Liver (tissue), 9 donors: ENCODE measurements around the gene RAB30. TPM values are rescaled to one million over a fixed set of nuclear protein-coding genes. Genes with fewer than 3 reads are reported as not detected.

Experiments
- DNase-seq: peaks from one replicate; pipeline ENCODE4 v3.0.0-alpha.2; 2017; ENCODE audit warnings: low spot score
- H3K27ac ChIP-seq, 2 donors: one replicate each; pipeline ENCODE4 v1.7.0; 2013; ENCODE audit warnings: inconsistent platforms in 2 of 2, low read length in 2 of 2, control low read depth in 1 of 2, low read depth in 1 of 2, mild to moderate bottlenecking in 1 of 2
- H3K27me3 ChIP-seq, 4 donors: one replicate each; pipeline versions ENCODE4 v1.6.1 to v1.7.0; 2013; ENCODE audit warnings: low read length in 3 of 4, inconsistent platforms in 1 of 4, mild to moderate bottlenecking in 1 of 4, moderate library complexity in 1 of 4; ENCODE audit not compliant: control insufficient read depth in 4 of 4, insufficient read depth in 4 of 4
- H3K36me3 ChIP-seq, 4 donors: one replicate each; pipeline versions ENCODE4 v1.6.1 to v1.7.0; 2013; ENCODE audit warnings: low read length in 3 of 4, mild to moderate bottlenecking in 3 of 4, low read depth in 1 of 4, moderate library complexity in 1 of 4; ENCODE audit not compliant: control insufficient read depth in 4 of 4, insufficient read depth in 3 of 4
- H3K4me1 ChIP-seq, 4 donors: one replicate each; pipeline versions ENCODE4 v1.6.1 to v1.7.0; 2013; ENCODE audit warnings: low read length in 3 of 4, mild to moderate bottlenecking in 3 of 4, moderate library complexity in 1 of 4; ENCODE audit not compliant: control insufficient read depth in 4 of 4, insufficient read depth in 4 of 4
- H3K4me3 ChIP-seq, 3 donors: one replicate each; pipeline versions ENCODE4 v1.6.1 to v1.7.0; 2013; ENCODE audit warnings: low read length in 3 of 3, control low read depth in 1 of 3, low read depth in 1 of 3, mild to moderate bottlenecking in 1 of 3
- H3K9ac ChIP-seq, 2 donors: one replicate each; pipeline ENCODE4 v1.7.0; 2013; ENCODE audit warnings: low read length in 2 of 2, mild to moderate bottlenecking in 2 of 2, moderate library complexity in 2 of 2, control low read depth in 1 of 2, low read depth in 1 of 2
- H3K9me3 ChIP-seq, 4 donors: one replicate each; pipeline versions ENCODE4 v1.6.1 to v1.7.0; 2013; ENCODE audit warnings: low read length in 3 of 4; ENCODE audit not compliant: control insufficient read depth in 4 of 4
- ATF3 ChIP-seq: IDR thresholded peaks from 2 replicates; pipeline ENCODE4 v1.6.1; 2016; ENCODE audit warnings: antibody characterized with exemption
- CTCF ChIP-seq: fragments of 150-350 bp; IDR thresholded peaks from 2 replicates; pipeline ENCODE4 v1.5.1; 2017; ENCODE audit warnings: improper control_type of control experiment, low read depth, low read length; ENCODE audit not compliant: missing input control
- EGR1 ChIP-seq, 2 donors: IDR thresholded peaks; 2 replicates each; pipeline ENCODE4 v1.6.1; 2016 to 2018; ENCODE audit warnings: antibody characterized with exemption in 2 of 2, low read depth in 2 of 2
- FOXA1 ChIP-seq: IDR thresholded peaks from 2 replicates; pipeline ENCODE4 v1.6.1; 2016; ENCODE audit warnings: antibody characterized with exemption
- FOXA2 ChIP-seq: IDR thresholded peaks from 2 replicates; pipeline ENCODE4 v1.6.1; 2016; ENCODE audit warnings: antibody characterized with exemption
- GABPA ChIP-seq, 2 donors: IDR thresholded peaks in 1 of 2; conservative IDR thresholded peaks in 1 of 2; 2 replicates each; pipeline ENCODE4 v1.6.1; 2016; ENCODE audit warnings: antibody characterized with exemption in 2 of 2, mild to moderate bottlenecking in 1 of 2, moderate library complexity in 1 of 2
- HNF4A ChIP-seq, 2 donors: conservative IDR thresholded peaks; 2 replicates each; pipeline ENCODE4 v1.6.1; 2016; ENCODE audit warnings: antibody characterized with exemption in 2 of 2, mild to moderate bottlenecking in 2 of 2
- HNF4G ChIP-seq: IDR thresholded peaks from 2 replicates; pipeline ENCODE4 v1.6.1; 2016; ENCODE audit warnings: antibody characterized with exemption
- JUND ChIP-seq, 2 donors: IDR thresholded peaks; 2 replicates each; pipeline ENCODE4 v1.6.1; 2016; ENCODE audit warnings: antibody characterized with exemption in 2 of 2
- MAX ChIP-seq: IDR thresholded peaks from 2 replicates; pipeline ENCODE4 v1.6.1; 2016; ENCODE audit warnings: antibody characterized with exemption
- NR2F2 ChIP-seq: IDR thresholded peaks from 2 replicates; pipeline ENCODE4 v1.6.1; 2016; ENCODE audit warnings: antibody characterized with exemption
- RAD21 ChIP-seq, 2 donors: IDR thresholded peaks; 2 replicates each; pipeline ENCODE4 v1.6.1; 2016; ENCODE audit warnings: antibody characterized with exemption in 2 of 2, mild to moderate bottlenecking in 2 of 2
- REST ChIP-seq: IDR thresholded peaks from 2 replicates; pipeline ENCODE4 v1.6.1; 2016; ENCODE audit warnings: antibody characterized with exemption, mild to moderate bottlenecking
- SP1 ChIP-seq: IDR thresholded peaks from 2 replicates; pipeline ENCODE4 v1.6.1; 2018; ENCODE audit warnings: antibody characterized with exemption, mild to moderate bottlenecking
- TAF1 ChIP-seq: conservative IDR thresholded peaks from 2 replicates; pipeline ENCODE4 v1.6.1; 2016; ENCODE audit warnings: antibody characterized with exemption, mild to moderate bottlenecking
- YY1 ChIP-seq: IDR thresholded peaks from 2 replicates; pipeline ENCODE4 v1.6.1; 2016; ENCODE audit warnings: antibody characterized with exemption, mild to moderate bottlenecking
- ZBTB33 ChIP-seq: IDR thresholded peaks from 2 replicates; pipeline ENCODE4 v1.6.1; 2016; ENCODE audit warnings: antibody characterized with exemption
- WGBS: extraction: QIAGEN DNeasy Blood & Tissue Kit; methylation state at CpG from one replicate; pipeline ENCODE4 v1.1.7; 2013; 5-methylcytosine and 5-hydroxymethylcytosine counted together
- polyA plus RNA-seq, 2 donors: library from polyadenylated mRNA; stranded (reverse) in 1 of 2; unstranded in 1 of 2; fragments of 200-250 nt in 1 of 2; fragments of >200 nt in 1 of 2; fragmentation: Nextera tagmentation in 1 of 2; extraction: Ambion mirVana in 1 of 2; gene quantifications; one replicate each; pipeline versions ENCODE4 v1.2.1 to v1.2.3, GENCODE V29; 2013 to 2015
- total RNA-seq, 2 donors: library from RNA; depleted of rRNA; stranded (reverse); fragments of >200 nt; gene quantifications; one replicate each; pipeline ENCODE4 v1.2.3, GENCODE V29; 2014
- donor health status: healthy.
- donor health status: healthy.
- donor health status: healthy.
- donor health status: healthy.
- donor health status: healthy.

Gene RAB30
- total and polyA plus RNA-seq, 4 donors = 2.4 to 5.4 (median 3.2) TPM

GRCh38 chr11:82986446-82986845 lies 85.3 kb downstream of the RAB30 start:
- Histone ChIP-seq H3K9me3 (no peaks in the 10 kb centered on the region), H3K9ac (no peak overlapping the region), H3K27me3 (no peaks in the 10 kb centered on the region), H3K4me3 (no peak overlapping the region), H3K27ac (no peak overlapping the region), H3K4me1 (no peaks in the 10 kb centered on the region), H3K36me3 (peaks cover 0 to 17% (median 7%) of the 10 kb centered on the region in 4 donors)
- TF ChIP-seq RAD21 (IDR thresholded peaks at IDR 0.05) (no peak), JUND (IDR thresholded peaks at IDR 0.05) (no peak), CTCF (no peak), GABPA (IDR thresholded peaks at IDR 0.05 in 1 of 2, conservative IDR thresholded peaks at IDR 0.05 in 1 of 2) (no peak), EGR1 (IDR thresholded peaks at IDR 0.05; ENCODE audit: low read depth in 2 of 2) (no peak), SP1 (no peak), FOXA2 (no peak), YY1 (no peak), HNF4G (no peak), FOXA1 (no peak), MAX (no peak)
- WGBS = 85% methylated on average over 3 of the region's 3 CpGs
- DNase-seq = no peak

- Histone ChIP-seq H3K9ac (no peak overlapping the region), H3K27ac (no peak overlapping the region), H3K4me3 (no peak overlapping the region), H3K4me1 (no peaks in the 10 kb centered on the region), H3K36me3 (peaks cover 1 to 11% (median 4%) of the 10 kb centered on the region in 4 donors), H3K27me3 (no peaks in the 10 kb centered on the region), H3K9me3 (no peaks in the 10 kb centered on the region)
- TF ChIP-seq FOXA2 (no peak), REST (no peak), HNF4G (no peak), JUND (IDR thresholded peaks at IDR 0.05) (no peak), ATF3 (no peak), MAX (no peak), ZBTB33 (no peak), YY1 (no peak), HNF4A (conservative IDR thresholded peaks at IDR 0.05) (no peak), NR2F2 (no peak), CTCF (no peak), SP1 (no peak), GABPA (IDR thresholded peaks at IDR 0.05 in 1 of 2, conservative IDR thresholded peaks at IDR 0.05 in 1 of 2) (no peak), EGR1 (IDR thresholded peaks at IDR 0.05; ENCODE audit: low read depth in 2 of 2) (no peak), FOXA1 (no peak), TAF1 (no peak)
- no peak for DNase-seq
- WGBS = 95% methylated on average over 6 of the region's 6 CpGs
Observed at GRCh38 chr11:82981852-82982251, 89.8 kb downstream of the RAB30 start.
